HG03066 (cell line): Measurements from ENCODE around the gene KRTAP23-1.

Source experiments
- ATAC-seq: cut with Tn5 transposase; IDR thresholded peaks from one replicate; pipeline ENCODE4 v1.9.1; 2021; ENCODE audit warnings: low read depth; ENCODE audit not compliant: unreplicated experiment

Gene KRTAP23-1

DNA sequence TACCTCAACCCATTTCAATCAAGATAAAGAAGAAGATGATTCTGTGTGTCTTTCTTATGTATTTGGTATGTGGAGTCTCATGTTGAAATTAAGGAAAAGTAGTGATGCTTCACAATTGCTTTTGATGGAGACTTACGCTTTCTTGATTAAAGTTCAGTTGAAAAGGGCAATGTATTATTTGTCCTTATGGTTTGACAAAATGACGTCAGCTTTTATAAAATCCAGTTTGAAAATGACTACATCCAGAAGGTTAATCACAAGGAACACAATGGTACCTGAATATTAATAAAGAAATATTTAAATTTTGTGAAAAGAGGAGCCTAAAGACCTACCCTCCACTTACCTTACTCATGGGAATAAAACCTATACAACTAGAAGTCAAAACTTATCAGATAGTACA lies 32.7 kb downstream of the KRTAP23-1 start:
- no peak for ATAC-seq

GRCh38 chr21:30306884-30307283 lies 41.5 kb downstream of the KRTAP23-1 start:
- ATAC-seq: no peak

DNA sequence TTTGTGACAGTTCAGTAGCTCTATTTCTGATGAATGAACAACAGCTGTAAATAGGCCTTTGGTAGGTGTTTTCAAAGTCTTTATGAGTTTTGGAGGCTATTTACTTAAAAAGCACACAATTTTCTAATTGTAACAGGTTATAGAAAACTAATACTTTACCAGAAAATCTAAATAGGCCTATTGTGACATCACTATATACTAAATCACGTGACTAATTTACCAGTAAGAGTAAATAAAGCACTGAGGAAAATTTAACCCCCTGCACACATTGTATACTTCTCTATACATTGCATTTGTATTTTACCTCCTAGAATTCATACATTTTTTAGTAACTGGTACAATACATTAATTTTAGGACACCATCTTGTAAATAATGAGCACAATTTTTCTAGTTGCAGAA lies 43.3 kb downstream of the KRTAP23-1 start:
- ATAC-seq: no peak
